ENCODE results near the gene FUT3. TPM values are rescaled to one million over a fixed set of nuclear protein-coding genes. Genes with fewer than 3 reads are reported as not detected.

Gene FUT3
- total RNA-seq, 1 donor from 2014 or later: 16.1 TPM

DNA sequence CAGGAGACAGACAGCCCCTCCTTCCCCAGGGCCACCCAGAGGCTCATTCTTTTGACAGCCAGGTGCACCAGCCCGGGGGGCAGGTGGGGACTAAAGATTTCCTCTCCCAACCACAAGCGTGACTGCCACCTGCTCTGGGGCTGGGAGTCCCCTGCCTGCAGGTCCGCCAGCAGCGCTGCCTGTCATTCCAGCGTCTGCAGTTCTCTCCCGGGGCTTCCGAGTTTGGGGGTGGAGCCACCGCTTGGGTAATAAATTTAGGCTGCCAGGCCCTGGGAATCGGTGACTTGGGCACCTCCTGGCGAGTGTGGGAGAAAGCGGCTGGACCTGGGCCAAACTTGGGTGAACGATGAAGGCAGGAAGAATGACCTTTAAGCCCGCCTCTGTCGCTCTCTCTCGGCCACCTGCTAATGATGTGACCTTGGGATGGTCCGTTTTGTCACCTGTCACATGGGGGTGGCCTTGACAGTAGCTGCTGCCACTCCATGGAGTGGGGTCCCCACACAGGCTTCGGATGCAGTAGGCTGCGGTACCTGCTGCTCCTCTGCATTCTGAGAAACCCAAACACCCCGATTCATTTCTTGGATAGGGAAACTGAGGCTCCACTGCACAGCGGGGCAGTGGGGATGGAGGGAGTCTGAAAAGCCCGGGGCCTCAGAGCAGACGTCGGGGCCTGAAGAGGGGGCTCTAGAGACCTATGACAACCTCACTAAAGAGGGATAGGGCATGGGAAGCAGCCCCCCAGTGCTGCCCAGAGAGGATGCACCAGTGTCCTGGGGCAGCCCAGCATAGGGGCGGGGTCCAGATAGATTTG lies 24.5 kb downstream of the FUT3 start:
- TF ChIP-seq, protein P1, sequence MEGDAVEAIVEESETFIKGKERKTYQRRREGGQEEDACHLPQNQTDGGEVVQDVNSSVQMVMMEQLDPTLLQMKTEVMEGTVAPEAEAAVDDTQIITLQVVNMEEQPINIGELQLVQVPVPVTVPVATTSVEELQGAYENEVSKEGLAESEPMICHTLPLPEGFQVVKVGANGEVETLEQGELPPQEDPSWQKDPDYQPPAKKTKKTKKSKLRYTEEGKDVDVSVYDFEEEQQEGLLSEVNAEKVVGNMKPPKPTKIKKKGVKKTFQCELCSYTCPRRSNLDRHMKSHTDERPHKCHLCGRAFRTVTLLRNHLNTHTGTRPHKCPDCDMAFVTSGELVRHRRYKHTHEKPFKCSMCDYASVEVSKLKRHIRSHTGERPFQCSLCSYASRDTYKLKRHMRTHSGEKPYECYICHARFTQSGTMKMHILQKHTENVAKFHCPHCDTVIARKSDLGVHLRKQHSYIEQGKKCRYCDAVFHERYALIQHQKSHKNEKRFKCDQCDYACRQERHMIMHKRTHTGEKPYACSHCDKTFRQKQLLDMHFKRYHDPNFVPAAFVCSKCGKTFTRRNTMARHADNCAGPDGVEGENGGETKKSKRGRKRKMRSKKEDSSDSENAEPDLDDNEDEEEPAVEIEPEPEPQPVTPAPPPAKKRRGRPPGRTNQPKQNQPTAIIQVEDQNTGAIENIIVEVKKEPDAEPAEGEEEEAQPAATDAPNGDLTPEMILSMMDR (IDR thresholded peaks at IDR 0.05; ENCODE audit: insufficient read depth, low read length, severe bottlenecking): peak; percentile 61
- H3K4me3 ChIP-seq (ENCODE audit: low read depth, low read length): no peak overlapping the region
- H3K36me3 ChIP-seq (ENCODE audit: control insufficient read depth, insufficient read depth, low read length): no peaks in the 10 kb centered on the region
- FAIRE-seq: no peak
- peak; percentile 25 for DNase-seq (ENCODE audit: low read depth)
- H3K27me3 ChIP-seq (ENCODE audit: control insufficient read depth, insufficient read depth, low read length): no peaks in the 10 kb centered on the region

DNA sequence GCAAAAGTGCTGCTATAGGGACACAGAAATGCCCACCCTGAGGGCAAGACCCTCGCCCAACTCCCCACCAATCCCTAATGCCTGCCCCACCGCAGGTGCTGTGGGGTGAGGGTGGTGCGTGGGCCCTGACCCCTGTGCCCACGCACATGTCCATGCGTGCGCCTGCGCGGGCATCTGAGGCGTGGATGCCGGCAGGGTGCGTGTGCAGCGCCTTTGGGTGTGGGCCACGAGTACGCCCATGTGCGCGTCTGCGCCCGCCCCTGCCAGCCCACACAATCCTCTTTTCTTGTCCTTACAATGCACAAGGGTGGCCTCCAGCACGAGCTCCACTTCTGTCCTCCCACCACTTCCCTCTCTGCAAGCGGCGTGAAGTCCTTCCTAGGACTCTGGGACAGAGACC lies 26.1 kb downstream of the FUT3 start:
- DNase-seq (ENCODE audit: low read depth): no peak
- no peaks in the 10 kb centered on the region for H3K27me3 ChIP-seq (ENCODE audit: control insufficient read depth, insufficient read depth, low read length)
- TF ChIP-seq, protein P1 (IDR thresholded peaks at IDR 0.05; ENCODE audit: insufficient read depth, low read length, severe bottlenecking): no peak
- no peak for FAIRE-seq
- no peaks in the 10 kb centered on the region for H3K36me3 ChIP-seq (ENCODE audit: control insufficient read depth, insufficient read depth, low read length)
- H3K4me3 ChIP-seq (ENCODE audit: low read depth, low read length): no peak overlapping the region

DNA sequence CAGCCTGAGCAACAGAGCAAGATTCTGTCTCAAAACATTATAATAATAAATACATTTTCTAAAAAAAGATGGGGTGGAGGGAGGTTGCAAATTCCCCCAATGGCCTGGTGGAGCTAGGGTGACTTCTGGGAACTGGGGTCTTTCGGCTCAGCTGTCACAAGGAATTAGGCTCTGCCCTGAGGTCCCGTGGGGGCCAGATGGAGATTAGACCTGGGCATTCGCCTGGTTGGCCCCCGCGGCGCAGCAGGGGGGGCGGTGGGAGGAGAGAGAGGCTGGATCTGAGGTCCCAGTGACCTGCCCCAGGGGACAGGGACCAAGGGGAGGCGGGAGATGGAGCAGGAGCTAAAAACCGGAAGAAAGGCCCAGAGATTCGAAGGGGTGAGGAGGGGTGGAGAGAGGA lies 26.5 kb downstream of the FUT3 start:
- TF ChIP-seq, protein P1 (IDR thresholded peaks at IDR 0.05; ENCODE audit: insufficient read depth, low read length, severe bottlenecking): no peak
- DNase-seq (ENCODE audit: low read depth) (no peak), FAIRE-seq (no peak)
- Histone ChIP-seq H3K4me3 (ENCODE audit: low read depth, low read length) (no peak overlapping the region), H3K27me3 (ENCODE audit: control insufficient read depth, insufficient read depth, low read length) (no peaks in the 10 kb centered on the region), H3K36me3 (ENCODE audit: control insufficient read depth, insufficient read depth, low read length) (no peaks in the 10 kb centered on the region)

DNA sequence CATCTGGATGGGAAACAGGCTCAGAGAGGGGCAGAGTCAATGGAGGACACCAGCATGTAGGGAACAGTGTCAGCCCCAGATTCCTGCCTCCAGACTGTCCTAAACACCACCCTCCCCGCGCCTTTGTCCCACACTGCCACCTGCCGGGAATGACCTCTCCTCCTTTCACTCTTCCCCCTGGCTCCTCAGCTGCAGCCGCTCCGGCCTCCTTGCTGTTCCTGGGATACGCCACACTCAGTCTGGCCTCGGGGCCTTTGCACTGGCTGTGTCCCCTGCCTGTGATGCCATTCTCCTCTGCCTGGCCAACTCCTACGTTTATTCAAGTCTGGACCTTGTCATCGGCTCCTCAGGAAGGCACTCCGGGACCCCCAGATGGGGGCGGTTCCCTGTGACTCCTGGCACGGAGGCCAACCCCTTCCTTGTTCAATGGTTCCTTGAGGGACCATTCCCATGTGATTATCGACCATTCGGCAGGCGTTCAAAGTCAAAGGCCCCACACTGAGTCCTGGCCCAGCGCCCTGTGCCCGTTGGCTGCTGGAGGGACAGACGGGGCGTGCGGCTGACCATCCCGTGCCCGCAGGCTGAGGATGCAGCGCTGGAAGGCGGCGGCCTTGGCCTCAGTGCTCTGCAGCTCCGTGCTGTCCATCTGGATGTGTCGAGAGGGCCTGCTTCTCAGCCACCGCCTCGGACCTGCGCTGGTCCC lies 27.5 kb downstream of the FUT3 start:
- Histone ChIP-seq H3K4me3 (ENCODE audit: low read depth, low read length) (no peak overlapping the region), H3K36me3 (ENCODE audit: control insufficient read depth, insufficient read depth, low read length) (no peaks in the 10 kb centered on the region), H3K27me3 (ENCODE audit: control insufficient read depth, insufficient read depth, low read length) (no peaks in the 10 kb centered on the region)
- DNase-seq (ENCODE audit: low read depth): no peak
- TF ChIP-seq, protein P1 (IDR thresholded peaks at IDR 0.05; ENCODE audit: insufficient read depth, low read length, severe bottlenecking): peak; percentile 48
- FAIRE-seq: no peak

DNA sequence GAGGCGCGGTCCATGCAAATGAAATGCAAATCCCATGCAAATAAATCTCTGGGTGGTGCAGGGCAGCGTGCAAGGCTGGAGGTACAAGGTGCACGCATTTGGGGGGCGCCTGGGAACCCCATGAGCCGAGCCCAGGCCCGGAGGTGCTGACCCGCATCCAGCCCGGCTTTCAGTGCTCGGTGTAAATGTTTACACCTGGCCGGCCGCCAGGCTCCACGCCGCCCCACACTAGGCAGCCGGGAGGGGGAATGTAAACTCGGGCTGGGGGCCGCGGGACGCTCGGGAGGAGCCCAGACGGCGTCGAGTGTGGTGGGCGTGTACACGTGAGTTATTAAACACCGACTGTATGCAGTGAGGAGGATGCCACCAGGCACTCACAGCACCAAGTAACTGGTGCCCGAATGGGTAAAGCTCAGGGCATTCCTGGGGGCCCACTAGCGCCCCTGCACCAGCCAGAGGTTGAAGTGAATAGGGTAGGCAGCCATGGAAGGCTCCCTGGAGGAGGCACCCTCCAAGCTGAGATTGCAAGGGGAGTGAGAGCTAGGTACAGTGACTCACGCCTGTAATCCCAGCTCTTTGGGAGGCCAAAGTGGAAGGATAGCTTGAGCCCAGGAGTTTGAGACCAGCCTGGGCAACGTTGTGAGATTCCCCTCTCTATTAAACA lies 28.9 kb downstream of the FUT3 start:
- no peaks in the 10 kb centered on the region for H3K36me3 ChIP-seq (ENCODE audit: control insufficient read depth, insufficient read depth, low read length)
- TF ChIP-seq, protein P1 (IDR thresholded peaks at IDR 0.05; ENCODE audit: insufficient read depth, low read length, severe bottlenecking): no peak
- FAIRE-seq: no peak
- DNase-seq (ENCODE audit: low read depth): no peak
- H3K4me3 ChIP-seq (ENCODE audit: low read depth, low read length): no peak overlapping the region
- no peaks in the 10 kb centered on the region for H3K27me3 ChIP-seq (ENCODE audit: control insufficient read depth, insufficient read depth, low read length)

Data from bronchial epithelial cell (primary cell).